HEK293T (cell line): ENCODE data around the gene KLHL26.

ENCODE experiments used
- ARNT ChIP-seq: fragments of 450-650 bp; IDR thresholded peaks from 2 replicates; pipeline ENCODE4 v1.6.1; 2017; ENCODE audit warnings: mild to moderate bottlenecking
- BHLHE40 ChIP-seq: fragments of 450-650 bp; IDR thresholded peaks from 2 replicates; pipeline ENCODE4 v1.6.1; 2016; ENCODE audit warnings: mild to moderate bottlenecking, moderate library complexity, borderline replicate concordance
- ELF4 ChIP-seq: fragments of 450-650 bp; IDR thresholded peaks from 2 replicates; pipeline ENCODE4 v1.6.1; 2017; ENCODE audit warnings: antibody characterized with exemption
- FOXK2 ChIP-seq: fragments of 450-650 bp; IDR thresholded peaks from 2 replicates; pipeline ENCODE4 v1.6.1; 2016; ENCODE audit warnings: mild to moderate bottlenecking
- FOXM1 ChIP-seq: fragments of 450-650 bp; IDR thresholded peaks from 2 replicates; pipeline ENCODE4 v1.6.1; 2017; ENCODE audit warnings: mild to moderate bottlenecking, borderline replicate concordance
- HDGF ChIP-seq: fragments of 450-650 bp; IDR thresholded peaks from 2 replicates; pipeline ENCODE4 v1.6.1; 2017; ENCODE audit warnings: antibody characterized with exemption, borderline replicate concordance
- L3MBTL2 ChIP-seq: fragments of 450-650 bp; conservative IDR thresholded peaks from 2 replicates; pipeline ENCODE4 v1.6.1; 2016; ENCODE audit warnings: mild to moderate bottlenecking
- LEF1 ChIP-seq: fragments of 450-650 bp; IDR thresholded peaks from 2 replicates; pipeline ENCODE4 v1.6.1; 2017; ENCODE audit warnings: mild to moderate bottlenecking, borderline replicate concordance
- NFRKB ChIP-seq: fragments of 450-650 bp; IDR thresholded peaks from 2 replicates; pipeline ENCODE4 v1.6.1; 2016; ENCODE audit warnings: mild to moderate bottlenecking, moderate library complexity
- PKNOX1 ChIP-seq: fragments of 450-650 bp; IDR thresholded peaks from 2 replicates; pipeline ENCODE4 v1.6.1; 2016
- SUZ12 ChIP-seq: fragments of 450-650 bp; IDR thresholded peaks from 2 replicates; pipeline ENCODE4 v1.6.1; 2016; ENCODE audit warnings: mild to moderate bottlenecking
- TARDBP ChIP-seq: fragments of 450-650 bp; IDR thresholded peaks from 2 replicates; pipeline ENCODE4 v1.6.1; 2016
- ZNF384 ChIP-seq: fragments of 450-650 bp; IDR thresholded peaks from 2 replicates; pipeline ENCODE4 v1.6.1; 2016

GRCh38 chr19:18663940-18664530 lies 27.2 kb downstream of the KLHL26 start:
- no peak for TF ChIP-seq BHLHE40
- TF ChIP-seq TARDBP, result no peak
- no peak for TF ChIP-seq L3MBTL2
- TF ChIP-seq ARNT, result no peak
- TF ChIP-seq NFRKB, result no peak
- no peak for TF ChIP-seq FOXM1
- TF ChIP-seq ZNF384, result no peak
- TF ChIP-seq PKNOX1, result no peak
- no peak for TF ChIP-seq HDGF
- TF ChIP-seq SUZ12, result no peak
- no peak for TF ChIP-seq FOXK2
- no peak for TF ChIP-seq LEF1
- no peak for TF ChIP-seq ELF4
